Measurements from ENCODE around the gene GRIN2C.

GRIN2C gene

DNA sequence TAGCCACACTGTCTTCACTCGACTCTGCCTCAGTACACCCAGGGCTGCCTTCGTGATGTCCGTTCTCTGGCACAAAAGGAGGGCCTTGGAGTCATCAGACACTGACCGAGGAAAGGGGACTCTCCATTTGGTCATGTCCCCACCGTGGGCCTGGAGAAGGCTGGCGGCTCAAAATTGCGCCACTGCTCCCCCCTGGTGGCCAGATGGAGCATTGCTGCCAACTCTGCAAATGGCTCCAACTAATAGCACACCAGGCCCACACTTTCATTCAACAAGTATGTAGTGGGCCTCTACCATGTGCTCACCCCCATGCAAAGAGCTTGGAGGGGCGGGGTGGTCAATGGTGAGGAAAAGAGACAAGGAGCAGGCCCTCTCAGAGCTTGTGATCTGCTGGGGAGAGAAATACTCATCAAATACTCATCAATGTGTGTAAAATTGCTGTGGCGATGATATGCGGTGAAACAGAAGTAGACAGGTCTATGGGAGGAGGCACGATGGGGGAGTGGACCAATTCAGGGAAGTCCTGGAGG is 5.2 kb upstream of the GRIN2C start (continued):
- TF ChIP-seq, protein P1, sequence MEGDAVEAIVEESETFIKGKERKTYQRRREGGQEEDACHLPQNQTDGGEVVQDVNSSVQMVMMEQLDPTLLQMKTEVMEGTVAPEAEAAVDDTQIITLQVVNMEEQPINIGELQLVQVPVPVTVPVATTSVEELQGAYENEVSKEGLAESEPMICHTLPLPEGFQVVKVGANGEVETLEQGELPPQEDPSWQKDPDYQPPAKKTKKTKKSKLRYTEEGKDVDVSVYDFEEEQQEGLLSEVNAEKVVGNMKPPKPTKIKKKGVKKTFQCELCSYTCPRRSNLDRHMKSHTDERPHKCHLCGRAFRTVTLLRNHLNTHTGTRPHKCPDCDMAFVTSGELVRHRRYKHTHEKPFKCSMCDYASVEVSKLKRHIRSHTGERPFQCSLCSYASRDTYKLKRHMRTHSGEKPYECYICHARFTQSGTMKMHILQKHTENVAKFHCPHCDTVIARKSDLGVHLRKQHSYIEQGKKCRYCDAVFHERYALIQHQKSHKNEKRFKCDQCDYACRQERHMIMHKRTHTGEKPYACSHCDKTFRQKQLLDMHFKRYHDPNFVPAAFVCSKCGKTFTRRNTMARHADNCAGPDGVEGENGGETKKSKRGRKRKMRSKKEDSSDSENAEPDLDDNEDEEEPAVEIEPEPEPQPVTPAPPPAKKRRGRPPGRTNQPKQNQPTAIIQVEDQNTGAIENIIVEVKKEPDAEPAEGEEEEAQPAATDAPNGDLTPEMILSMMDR (tag by site-specific recombination; IDR thresholded peaks at IDR 0.05), result peak; percentile 85
- TF ChIP-seq ZNF335 (tag by site-specific recombination; conservative IDR thresholded peaks at IDR 0.05) (no peak), OVOL3 (tag by site-specific recombination; IDR thresholded peaks at IDR 0.05) (no peak), ZBTB17 (tag by site-specific recombination; IDR thresholded peaks at IDR 0.05) (peak; percentile 90), ZFP3 (tag by site-specific recombination; IDR thresholded peaks at IDR 0.05; ENCODE audit: low read depth) (no peak), ZNF266 (tag by site-specific recombination; IDR thresholded peaks at IDR 0.05; ENCODE audit: low read depth) (no peak), ZNF174 (tag by site-specific recombination; IDR thresholded peaks at IDR 0.05) (no peak), SP2 (tag by site-specific recombination; IDR thresholded peaks at IDR 0.05) (no peak), ZNF140 (tag by site-specific recombination; IDR thresholded peaks at IDR 0.05) (no peak), TCF7L2 (IDR thresholded peaks at IDR 0.05; ENCODE audit: borderline replicate concordance, low read depth, low read length) (no peak), ZNF664 (tag by site-specific recombination; IDR thresholded peaks at IDR 0.05) (no peak), SCRT2 (tag by site-specific recombination; IDR thresholded peaks at IDR 0.05) (peak; percentile 99), MZF1 (tag by site-specific recombination; IDR thresholded peaks at IDR 0.05; ENCODE audit: borderline replicate concordance) (no peak), SCRT1 (tag by site-specific recombination; IDR thresholded peaks at IDR 0.05; ENCODE audit: borderline replicate concordance) (peak; percentile 99)
- TF ChIP-seq, protein P2, sequence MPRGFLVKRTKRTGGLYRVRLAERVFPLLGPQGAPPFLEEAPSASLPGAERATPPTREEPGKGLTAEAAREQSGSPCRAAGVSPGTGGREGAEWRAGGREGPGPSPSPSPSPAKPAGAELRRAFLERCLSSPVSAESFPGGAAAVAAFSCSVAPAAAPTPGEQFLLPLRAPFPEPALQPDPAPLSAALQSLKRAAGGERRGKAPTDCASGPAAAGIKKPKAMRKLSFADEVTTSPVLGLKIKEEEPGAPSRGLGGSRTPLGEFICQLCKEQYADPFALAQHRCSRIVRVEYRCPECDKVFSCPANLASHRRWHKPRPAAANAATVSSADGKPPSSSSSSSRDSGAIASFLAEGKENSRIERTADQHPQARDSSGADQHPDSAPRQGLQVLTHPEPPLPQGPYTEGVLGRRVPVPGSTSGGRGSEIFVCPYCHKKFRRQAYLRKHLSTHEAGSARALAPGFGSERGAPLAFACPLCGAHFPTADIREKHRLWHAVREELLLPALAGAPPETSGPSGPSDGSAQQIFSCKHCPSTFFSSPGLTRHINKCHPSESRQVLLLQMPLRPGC (tag by site-specific recombination; IDR thresholded peaks at IDR 0.05), result no peak
- TF ChIP-seq, protein P3, sequence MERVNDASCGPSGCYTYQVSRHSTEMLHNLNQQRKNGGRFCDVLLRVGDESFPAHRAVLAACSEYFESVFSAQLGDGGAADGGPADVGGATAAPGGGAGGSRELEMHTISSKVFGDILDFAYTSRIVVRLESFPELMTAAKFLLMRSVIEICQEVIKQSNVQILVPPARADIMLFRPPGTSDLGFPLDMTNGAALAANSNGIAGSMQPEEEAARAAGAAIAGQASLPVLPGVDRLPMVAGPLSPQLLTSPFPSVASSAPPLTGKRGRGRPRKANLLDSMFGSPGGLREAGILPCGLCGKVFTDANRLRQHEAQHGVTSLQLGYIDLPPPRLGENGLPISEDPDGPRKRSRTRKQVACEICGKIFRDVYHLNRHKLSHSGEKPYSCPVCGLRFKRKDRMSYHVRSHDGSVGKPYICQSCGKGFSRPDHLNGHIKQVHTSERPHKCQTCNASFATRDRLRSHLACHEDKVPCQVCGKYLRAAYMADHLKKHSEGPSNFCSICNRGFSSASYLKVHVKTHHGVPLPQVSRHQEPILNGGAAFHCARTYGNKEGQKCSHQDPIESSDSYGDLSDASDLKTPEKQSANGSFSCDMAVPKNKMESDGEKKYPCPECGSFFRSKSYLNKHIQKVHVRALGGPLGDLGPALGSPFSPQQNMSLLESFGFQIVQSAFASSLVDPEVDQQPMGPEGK (tag by site-specific recombination; IDR thresholded peaks at IDR 0.05), result peak; percentile 40; the same call in 1 of the 2 replicates
- TF ChIP-seq, protein P4, sequence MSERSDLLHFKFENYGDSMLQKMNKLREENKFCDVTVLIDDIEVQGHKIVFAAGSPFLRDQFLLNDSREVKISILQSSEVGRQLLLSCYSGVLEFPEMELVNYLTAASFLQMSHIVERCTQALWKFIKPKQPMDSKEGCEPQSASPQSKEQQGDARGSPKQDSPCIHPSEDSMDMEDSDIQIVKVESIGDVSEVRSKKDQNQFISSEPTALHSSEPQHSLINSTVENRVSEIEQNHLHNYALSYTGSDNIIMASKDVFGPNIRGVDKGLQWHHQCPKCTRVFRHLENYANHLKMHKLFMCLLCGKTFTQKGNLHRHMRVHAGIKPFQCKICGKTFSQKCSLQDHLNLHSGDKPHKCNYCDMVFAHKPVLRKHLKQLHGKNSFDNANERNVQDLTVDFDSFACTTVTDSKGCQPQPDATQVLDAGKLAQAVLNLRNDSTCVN (tag by site-specific recombination; optimal IDR thresholded peaks at IDR 0.05), result no peak

DNA sequence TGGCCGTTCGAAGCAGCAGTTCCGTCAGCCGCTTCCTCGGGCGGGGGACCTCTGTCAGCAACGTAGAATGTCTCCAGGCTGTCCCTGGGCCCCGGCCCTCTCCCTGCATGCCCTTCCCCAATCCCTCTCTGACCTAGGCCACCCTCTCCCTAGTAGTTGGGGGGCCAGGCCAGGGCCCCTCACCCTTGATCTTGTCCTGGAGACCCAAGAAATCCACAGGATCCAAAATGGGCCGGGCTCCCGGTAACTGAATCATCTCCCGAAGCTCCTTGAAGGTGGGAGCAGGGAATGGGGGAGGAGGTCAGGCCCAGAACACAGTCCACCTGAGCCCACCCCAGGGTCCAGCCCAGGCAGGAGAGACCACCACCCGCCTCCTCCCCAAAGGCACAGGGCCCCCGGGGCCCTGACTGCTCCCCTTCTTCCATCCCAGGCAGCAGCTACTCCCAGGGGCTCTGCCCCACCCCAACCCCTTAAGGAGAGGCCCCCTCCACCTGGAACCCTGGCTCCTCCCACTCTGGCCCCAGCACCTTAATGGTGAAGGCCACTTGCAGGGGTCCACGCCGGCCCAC is 4.7 kb upstream of the GRIN2C start:
- no peaks in the 10 kb centered on the region for H3K9me3 ChIP-seq (ENCODE audit: control insufficient read depth, insufficient read depth, low read depth, low read length)
- POLR2A ChIA-PET, result interaction anchor here (1.7 to 5.0 kb wide), 2 partner anchors 9 to 21 kb away, joined by 6 to 40 read pairs; partner anchors contain the start of gene FDXR
- no peak overlapping the region for H3K4me3 ChIP-seq (ENCODE audit: low read depth, low read length)
- peaks cover 0 to 63% of the 10 kb centered on the region in 2 experiments; a peak in 1 of 3 replicates for H3K36me3 ChIP-seq (ENCODE audit: control insufficient read depth in 2 of 2, insufficient read depth in 1 of 2, low read length in 2 of 2)
- CTCF ChIA-PET, result interaction anchor here (0.5 to 14.4 kb wide), 27 partner anchors 10 to 567 kb away, joined by 3 to 338 read pairs (median 4); partner anchors contain the start of genes FDXR and NAT9
- H3K27ac ChIP-seq (ENCODE audit: extremely low read depth, low read depth, low read length), result no peak overlapping the region
- 0 out of 2 replicates have a peak, but pooled peaks cover 2% of the 10 kb centered on the region for H3K4me1 ChIP-seq (ENCODE audit: control insufficient read depth, insufficient read depth, low read length)
- TF ChIP-seq RBAK (tag by site-specific recombination; IDR thresholded peaks at IDR 0.05) (no peak), ZNF624 (tag by site-specific recombination; IDR thresholded peaks at IDR 0.05) (no peak), ZNF623 (tag by site-specific recombination; IDR thresholded peaks at IDR 0.05) (no peak), ZNF174 (tag by site-specific recombination; IDR thresholded peaks at IDR 0.05) (no peak), GFI1B (tag by site-specific recombination; IDR thresholded peaks at IDR 0.05) (no peak), ZNF560 (tag by site-specific recombination; IDR thresholded peaks at IDR 0.05; ENCODE audit: borderline replicate concordance) (no peak), ZNF157 (tag by site-specific recombination; IDR thresholded peaks at IDR 0.05) (no peak), MYNN (tag by site-specific recombination; IDR thresholded peaks at IDR 0.05; ENCODE audit: borderline replicate concordance) (no peak), ZFHX2 (tag by site-specific recombination; conservative IDR thresholded peaks at IDR 0.05) (no peak), ZNF837 (tag by site-specific recombination; IDR thresholded peaks at IDR 0.05) (no peak)
- TF ChIP-seq, protein P5, sequence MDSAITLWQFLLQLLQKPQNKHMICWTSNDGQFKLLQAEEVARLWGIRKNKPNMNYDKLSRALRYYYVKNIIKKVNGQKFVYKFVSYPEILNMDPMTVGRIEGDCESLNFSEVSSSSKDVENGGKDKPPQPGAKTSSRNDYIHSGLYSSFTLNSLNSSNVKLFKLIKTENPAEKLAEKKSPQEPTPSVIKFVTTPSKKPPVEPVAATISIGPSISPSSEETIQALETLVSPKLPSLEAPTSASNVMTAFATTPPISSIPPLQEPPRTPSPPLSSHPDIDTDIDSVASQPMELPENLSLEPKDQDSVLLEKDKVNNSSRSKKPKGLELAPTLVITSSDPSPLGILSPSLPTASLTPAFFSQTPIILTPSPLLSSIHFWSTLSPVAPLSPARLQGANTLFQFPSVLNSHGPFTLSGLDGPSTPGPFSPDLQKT (IDR thresholded peaks at IDR 0.05; ENCODE audit: borderline replicate concordance, low read depth, low read length), result no peak
- TF ChIP-seq, protein P6, sequence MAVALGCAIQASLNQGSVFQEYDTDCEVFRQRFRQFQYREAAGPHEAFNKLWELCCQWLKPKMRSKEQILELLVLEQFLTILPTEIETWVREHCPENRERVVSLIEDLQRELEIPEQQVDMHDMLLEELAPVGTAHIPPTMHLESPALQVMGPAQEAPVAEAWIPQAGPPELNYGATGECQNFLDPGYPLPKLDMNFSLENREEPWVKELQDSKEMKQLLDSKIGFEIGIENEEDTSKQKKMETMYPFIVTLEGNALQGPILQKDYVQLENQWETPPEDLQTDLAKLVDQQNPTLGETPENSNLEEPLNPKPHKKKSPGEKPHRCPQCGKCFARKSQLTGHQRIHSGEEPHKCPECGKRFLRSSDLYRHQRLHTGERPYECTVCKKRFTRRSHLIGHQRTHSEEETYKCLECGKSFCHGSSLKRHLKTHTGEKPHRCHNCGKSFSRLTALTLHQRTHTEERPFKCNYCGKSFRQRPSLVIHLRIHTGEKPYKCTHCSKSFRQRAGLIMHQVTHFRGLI (tag by site-specific recombination; IDR thresholded peaks at IDR 0.05), result no peak

Measured in HEK293 (cell line).